SK-N-SH (cell line): Measurements from ENCODE around the gene AGAP1. TPM values are rescaled to one million over a fixed set of nuclear protein-coding genes. Genes with fewer than 3 reads are reported as not detected.

Experiments used
- CTCF ChIA-PET: fragments of 300-600, 350-600 bp; formaldehyde crosslinking; extraction: SDS; loops from one replicate; lab custom pipeline; 2021; lab: Yijun Ruan, JAX
- POLR2A ChIA-PET: fragments of 350-600 bp; sonication (Branson Sonifier 250); formaldehyde crosslinking; extraction: SDS; loops from one replicate; lab custom pipeline; 2020; ENCODE audit warnings: antibody characterized with exemption, inconsistent platforms; lab: Yijun Ruan, JAX
- DNase-seq: peaks from one replicate; pipeline ENCODE4 v3.0.0; 2012
- H2AFZ ChIP-seq: fragments of 200-600 bp; sonication (generic); 2 replicates; pipeline ENCODE4 v1.8.1; 2016; ENCODE audit warnings: antibody characterized with exemption, mild to moderate bottlenecking, low read depth
- H3F3A ChIP-seq: fragments of 200-600 bp; sonication (generic); replicated peaks from 2 replicates; pipeline ENCODE3; 2016; ENCODE audit warnings: antibody characterized with exemption, mild to moderate bottlenecking; ENCODE audit not compliant: insufficient read depth
- H3K27ac ChIP-seq, 2 experiments: fragments of 200-500 bp in 1 of 2; fragments of 200-600 bp in 1 of 2; sonication (Bioruptor generic) in 1 of 2; sonication (generic), shearing (Covaris generic) in 1 of 2; 2 replicates each; pipeline versions ENCODE4 v1.5.1 to v1.6.1; 2014 to 2016; ENCODE audit warnings: low read depth in 2 of 2, inconsistent platforms in 1 of 2, low read length in 1 of 2, mild to moderate bottlenecking in 1 of 2, mixed read lengths in 1 of 2
- H3K27me3 ChIP-seq: fragments of 200-600 bp; sonication (generic), shearing (Covaris generic); 2 replicates; pipeline ENCODE4 v1.6.1; 2016; ENCODE audit warnings: mixed run types; ENCODE audit not compliant: insufficient read depth
- H3K36me3 ChIP-seq, 2 experiments: fragments of 200-500 bp in 1 of 2; fragments of 200-600 bp in 1 of 2; sonication (Bioruptor generic) in 1 of 2; sonication (generic) in 1 of 2; replicated peaks in 1 of 2; 2 replicates each; pipeline versions ENCODE3 to v1.5.1; 2014 to 2016; ENCODE audit warnings: low read length in 1 of 2, mild to moderate bottlenecking in 1 of 2; ENCODE audit not compliant: insufficient read depth in 2 of 2, control insufficient read depth in 1 of 2
- H3K4me1 ChIP-seq, 2 experiments: fragments of 200-500 bp in 1 of 2; fragments of 200-600 bp in 1 of 2; sonication (Bioruptor generic) in 1 of 2; sonication (generic), shearing (Covaris generic) in 1 of 2; 2 replicates each; pipeline versions ENCODE4 v1.5.1 to v1.6.1; 2014 to 2016; ENCODE audit warnings: low read depth in 1 of 2, low read length in 1 of 2, mixed run types in 1 of 2; ENCODE audit not compliant: insufficient read depth in 2 of 2, control insufficient read depth in 1 of 2
- H3K4me2 ChIP-seq: fragments of 200-600 bp; sonication (generic), shearing (Covaris generic); 2 replicates; pipeline ENCODE4 v1.6.1; 2017; ENCODE audit warnings: mixed run types
- H3K4me3 ChIP-seq, 2 experiments: fragments of 200-500 bp in 1 of 2; fragments of 200-600 bp in 1 of 2; sonication (Bioruptor generic) in 1 of 2; sonication (generic), shearing (Covaris generic) in 1 of 2; 2 replicates each; pipeline versions ENCODE4 v1.5.1 to v1.8.1; 2014 to 2016; ENCODE audit warnings: low read depth in 2 of 2, inconsistent platforms in 1 of 2, low read length in 1 of 2, mild to moderate bottlenecking in 1 of 2, mixed read lengths in 1 of 2, moderate library complexity in 1 of 2
- H3K79me2 ChIP-seq: fragments of 200-600 bp; sonication (generic); 2 replicates; pipeline ENCODE4 v1.8.1; 2017; ENCODE audit warnings: mild to moderate bottlenecking; ENCODE audit not compliant: insufficient read depth
- H3K9ac ChIP-seq: fragments of 200-600 bp; sonication (generic); 2 replicates; pipeline ENCODE4 v1.6.1; 2017; ENCODE audit warnings: mixed run types
- H3K9me2 ChIP-seq: fragments of 200-600 bp; sonication (generic); 2 replicates; pipeline ENCODE4 v1.6.1; 2017; ENCODE audit warnings: mixed run types
- H3K9me3 ChIP-seq: fragments of 200-600 bp; sonication (generic); 2 replicates; pipeline ENCODE4 v1.6.1; 2017; ENCODE audit warnings: mixed run types, mild to moderate bottlenecking, moderate library complexity
- H4K20me1 ChIP-seq: fragments of 200-600 bp; sonication (generic); 2 replicates; pipeline ENCODE4 v1.6.1; 2017; ENCODE audit warnings: mild to moderate bottlenecking, mixed run types; ENCODE audit not compliant: insufficient read depth
- CHD2 ChIP-seq: fragments of 150-350 bp; IDR thresholded peaks from 2 replicates; pipeline ENCODE4 v1.6.1; 2018; ENCODE audit warnings: low read length; ENCODE audit not compliant: partially characterized antibody
- FOSL2 ChIP-seq: IDR thresholded peaks from 2 replicates; pipeline ENCODE4 v1.4.0; 2012; ENCODE audit warnings: low read depth, mild to moderate bottlenecking, moderate library complexity, borderline replicate concordance
- FOXJ3 ChIP-seq: sonication (generic); formaldehyde crosslinking; IDR thresholded peaks from 2 replicates; pipeline ENCODE4 v1.5.1; 2020; ENCODE audit warnings: mild to moderate bottlenecking, missing genetic modification reagents
- GABPA ChIP-seq: IDR thresholded peaks from 2 replicates; pipeline ENCODE4 v1.4.0; 2012; ENCODE audit warnings: low read depth, mild to moderate bottlenecking
- GATA2 ChIP-seq: sonication (generic); formaldehyde crosslinking; IDR thresholded peaks from 2 replicates; pipeline ENCODE4 v1.5.0; 2020; ENCODE audit warnings: mild to moderate bottlenecking, missing genetic modification reagents
- IRF3 ChIP-seq: fragments of 150-350 bp; IDR thresholded peaks from 2 replicates; pipeline ENCODE4 v1.6.1; 2016; ENCODE audit warnings: mild to moderate bottlenecking, low read depth, low read length
- MAX ChIP-seq: IDR thresholded peaks from 2 replicates; pipeline ENCODE4 v1.4.0; 2012; ENCODE audit warnings: low read depth
- MXI1 ChIP-seq: IDR thresholded peaks from 2 replicates; pipeline ENCODE4 v1.6.1; 2012; ENCODE audit warnings: mild to moderate bottlenecking, low read depth, low read length, improper control_type of control experiment
- NFIC ChIP-seq: IDR thresholded peaks from 2 replicates; pipeline ENCODE4 v1.4.0; 2012; ENCODE audit warnings: borderline replicate concordance
- REST ChIP-seq: IDR thresholded peaks from 2 replicates; pipeline ENCODE4 v1.6.1; 2012; ENCODE audit warnings: mild to moderate bottlenecking, low read depth, low read length, moderate library complexity
- RFX5 ChIP-seq: IDR thresholded peaks from 2 replicates; pipeline ENCODE4 v1.6.1; 2012; ENCODE audit warnings: mild to moderate bottlenecking, improper control_type of control experiment, low read length
- TCF12 ChIP-seq: IDR thresholded peaks from 2 replicates; pipeline ENCODE4 v1.4.0; 2012
- TEAD4 ChIP-seq: IDR thresholded peaks from 2 replicates; pipeline ENCODE4 v1.4.0; 2012; ENCODE audit warnings: mild to moderate bottlenecking, borderline replicate concordance; ENCODE audit not compliant: insufficient read depth
- USF1 ChIP-seq: IDR thresholded peaks from 2 replicates; pipeline ENCODE4 v1.4.0; 2012; ENCODE audit warnings: low read depth, borderline replicate concordance
- YY1 ChIP-seq: IDR thresholded peaks from 2 replicates; pipeline ENCODE4 v1.4.0; 2012; ENCODE audit warnings: low read depth, mild to moderate bottlenecking
- ZBTB33 ChIP-seq: IDR thresholded peaks from 2 replicates; pipeline ENCODE4 v1.4.0; 2012; ENCODE audit warnings: low read depth, borderline replicate concordance
- WGBS: methylation state at CpG from one replicate; pipeline ENCODE4 v1.1.6; 2017; ENCODE audit warnings: low lambda C conversion rate; 5-methylcytosine and 5-hydroxymethylcytosine counted together
- polyA plus RNA-seq, 3 experiments: library from polyadenylated mRNA; depleted of rRNA; stranded (reverse); fragments of >200 nt; gene quantifications; 2 replicates each; pipeline ENCODE4 v1.2.3, GENCODE V29; 2012

The AGAP1 gene
- polyA plus RNA-seq, 1 of the 3 experiments (the other 2 are of a cell fraction) = 8.8 TPM

GRCh38 chr2:235789552-235789951 lies 295.7 kb downstream of the AGAP1 start:
- H2AFZ ChIP-seq = no peak overlapping the region
- peaks cover 0 to 3% of the 10 kb centered on the region in 2 experiments; a peak in 1 of 4 replicates for H3K4me1 ChIP-seq
- POLR2A ChIA-PET = interaction anchor here (0.7 kb wide), 1 partner anchor 1494 kb away, joined by 3 read pairs; no protein-coding TSS in a partner anchor
- H3K9ac ChIP-seq = no peak overlapping the region
- WGBS = 99% methylated on average over 4 of the region's 4 CpGs
- no peak for DNase-seq
- no peaks in the 10 kb centered on the region for H3K79me2 ChIP-seq
- no peaks in the 10 kb centered on the region for H4K20me1 ChIP-seq
- H3K9me3 ChIP-seq = no peaks in the 10 kb centered on the region
- no peak overlapping the region for H3K4me3 ChIP-seq
- peaks cover 0 to 3% of the 10 kb centered on the region in 2 experiments for H3K36me3 ChIP-seq
- H3K27ac ChIP-seq = no peak overlapping the region
- CTCF ChIA-PET = interaction anchor here (1.8 to 18.0 kb wide), 3 partner anchors 10 to 387 kb away, joined by 5 to 248 read pairs (median 83); no protein-coding TSS in a partner anchor
- no peaks in the 10 kb centered on the region for H3K9me2 ChIP-seq
- H3F3A ChIP-seq = no peaks in the 10 kb centered on the region
- no peak overlapping the region for H3K4me2 ChIP-seq
- no peak for TF ChIP-seq FOXJ3 (CRISPR knock-in tag)
- no peak for TF ChIP-seq GATA2 (CRISPR knock-in tag)
- no peak for TF ChIP-seq RFX5
- TF ChIP-seq TCF12 = no peak
- TF ChIP-seq TEAD4 = no peak
- no peak for TF ChIP-seq NFIC
- no peak for TF ChIP-seq IRF3
- no peak for TF ChIP-seq MAX
- no peak for TF ChIP-seq CHD2
- TF ChIP-seq USF1 = no peak
- TF ChIP-seq REST = no peak
- no peak for TF ChIP-seq GABPA
- no peak for TF ChIP-seq ZBTB33
- no peak for TF ChIP-seq YY1
- TF ChIP-seq MXI1 = no peak
- TF ChIP-seq FOSL2 = no peak
- H3K27me3 ChIP-seq = no peaks in the 10 kb centered on the region
